HCT116 (cell line): ENCODE data around the gene HBG2.

ENCODE experiments used
- CBX3 ChIP-seq: IDR thresholded peaks from 2 replicates; pipeline ENCODE4 v1.6.1; 2012; ENCODE audit warnings: low read depth
- EGR1 ChIP-seq: IDR thresholded peaks from 2 replicates; pipeline ENCODE4 v1.6.1; 2012; ENCODE audit warnings: low read depth
- EZH2 ChIP-seq: fragments of 200-600 bp; sonication (generic); IDR thresholded peaks from 2 replicates; pipeline ENCODE4 v1.6.1; 2017; ENCODE audit warnings: antibody characterized with exemption, mixed run types
- POLR2AphosphoS5 ChIP-seq: IDR thresholded peaks from 2 replicates; pipeline ENCODE4 v1.6.1; 2011; ENCODE audit warnings: mild to moderate bottlenecking, low read depth, low read length, moderate library complexity
- TF ChIP-seq, protein P1 (sequence below), 3 experiments: fragments of 200-600 bp in 1 of 3; sonication (generic) in 1 of 3; IDR thresholded peaks in 2 of 3; conservative IDR thresholded peaks in 1 of 3; 2 replicates each; pipeline ENCODE4 v1.5.1; 2012 to 2017; ENCODE audit warnings: low read depth in 2 of 3, low read length in 2 of 3, antibody characterized with exemption in 1 of 3, borderline replicate concordance in 1 of 3, control low read depth in 1 of 3, mild to moderate bottlenecking in 1 of 3, mixed read lengths in 1 of 3, mixed run types in 1 of 3, moderate library complexity in 1 of 3; ENCODE audit not compliant: insufficient read depth in 1 of 3
- TF ChIP-seq, protein P2 (sequence below): IDR thresholded peaks from 2 replicates; pipeline ENCODE4 v1.6.1; 2012
- TF ChIP-seq, protein P3 (sequence below): IDR thresholded peaks from 2 replicates; pipeline ENCODE4 v1.6.1; 2011; ENCODE audit warnings: mild to moderate bottlenecking, low read length, moderate library complexity; ENCODE audit not compliant: insufficient replicate concordance; ENCODE audit errors: extremely low read depth

DNA sequence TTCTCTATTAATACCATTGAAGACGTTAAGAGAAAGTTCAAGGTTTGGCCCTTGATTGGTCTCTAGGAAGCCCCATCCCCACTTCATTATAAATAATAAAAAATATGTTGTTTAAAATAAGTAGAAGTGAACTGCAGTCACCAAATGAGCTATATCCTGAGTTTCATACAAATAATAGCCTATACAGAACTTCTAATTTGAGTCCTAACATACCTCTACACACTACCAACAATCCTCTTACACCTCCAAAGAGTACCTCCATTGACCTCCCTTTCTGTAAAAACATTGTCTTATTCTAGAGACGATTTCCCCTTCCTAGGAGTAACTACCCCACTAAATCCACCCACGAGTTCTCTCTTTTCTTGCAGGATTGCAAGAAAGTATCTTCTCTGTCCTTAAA is 13.1 kb downstream of the HBG2 start:
- no peak for TF ChIP-seq POLR2AphosphoS5
- TF ChIP-seq, protein P1, sequence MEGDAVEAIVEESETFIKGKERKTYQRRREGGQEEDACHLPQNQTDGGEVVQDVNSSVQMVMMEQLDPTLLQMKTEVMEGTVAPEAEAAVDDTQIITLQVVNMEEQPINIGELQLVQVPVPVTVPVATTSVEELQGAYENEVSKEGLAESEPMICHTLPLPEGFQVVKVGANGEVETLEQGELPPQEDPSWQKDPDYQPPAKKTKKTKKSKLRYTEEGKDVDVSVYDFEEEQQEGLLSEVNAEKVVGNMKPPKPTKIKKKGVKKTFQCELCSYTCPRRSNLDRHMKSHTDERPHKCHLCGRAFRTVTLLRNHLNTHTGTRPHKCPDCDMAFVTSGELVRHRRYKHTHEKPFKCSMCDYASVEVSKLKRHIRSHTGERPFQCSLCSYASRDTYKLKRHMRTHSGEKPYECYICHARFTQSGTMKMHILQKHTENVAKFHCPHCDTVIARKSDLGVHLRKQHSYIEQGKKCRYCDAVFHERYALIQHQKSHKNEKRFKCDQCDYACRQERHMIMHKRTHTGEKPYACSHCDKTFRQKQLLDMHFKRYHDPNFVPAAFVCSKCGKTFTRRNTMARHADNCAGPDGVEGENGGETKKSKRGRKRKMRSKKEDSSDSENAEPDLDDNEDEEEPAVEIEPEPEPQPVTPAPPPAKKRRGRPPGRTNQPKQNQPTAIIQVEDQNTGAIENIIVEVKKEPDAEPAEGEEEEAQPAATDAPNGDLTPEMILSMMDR (IDR thresholded peaks at IDR 0.05 in 2 of 3, conservative IDR thresholded peaks at IDR 0.05 in 1 of 3; ENCODE audit: borderline replicate concordance in 1 of 3, insufficient read depth in 1 of 3, low read depth in 2 of 3, low read length in 2 of 3) = no peak
- TF ChIP-seq EZH2 = no peak
- TF ChIP-seq, protein P2, sequence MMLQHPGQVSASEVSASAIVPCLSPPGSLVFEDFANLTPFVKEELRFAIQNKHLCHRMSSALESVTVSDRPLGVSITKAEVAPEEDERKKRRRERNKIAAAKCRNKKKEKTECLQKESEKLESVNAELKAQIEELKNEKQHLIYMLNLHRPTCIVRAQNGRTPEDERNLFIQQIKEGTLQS = no peak
- no peak for TF ChIP-seq CBX3
- no peak for TF ChIP-seq EGR1
- TF ChIP-seq, protein P3, sequence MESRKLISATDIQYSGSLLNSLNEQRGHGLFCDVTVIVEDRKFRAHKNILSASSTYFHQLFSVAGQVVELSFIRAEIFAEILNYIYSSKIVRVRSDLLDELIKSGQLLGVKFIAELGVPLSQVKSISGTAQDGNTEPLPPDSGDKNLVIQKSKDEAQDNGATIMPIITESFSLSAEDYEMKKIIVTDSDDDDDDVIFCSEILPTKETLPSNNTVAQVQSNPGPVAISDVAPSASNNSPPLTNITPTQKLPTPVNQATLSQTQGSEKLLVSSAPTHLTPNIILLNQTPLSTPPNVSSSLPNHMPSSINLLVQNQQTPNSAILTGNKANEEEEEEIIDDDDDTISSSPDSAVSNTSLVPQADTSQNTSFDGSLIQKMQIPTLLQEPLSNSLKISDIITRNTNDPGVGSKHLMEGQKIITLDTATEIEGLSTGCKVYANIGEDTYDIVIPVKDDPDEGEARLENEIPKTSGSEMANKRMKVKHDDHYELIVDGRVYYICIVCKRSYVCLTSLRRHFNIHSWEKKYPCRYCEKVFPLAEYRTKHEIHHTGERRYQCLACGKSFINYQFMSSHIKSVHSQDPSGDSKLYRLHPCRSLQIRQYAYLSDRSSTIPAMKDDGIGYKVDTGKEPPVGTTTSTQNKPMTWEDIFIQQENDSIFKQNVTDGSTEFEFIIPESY = no peak
